ENCODE measurements around the gene RSPRY1. TPM values are rescaled to one million over a fixed set of nuclear protein-coding genes. Genes with fewer than 3 reads are reported as not detected.
"Not testable (repeated sequence)": the region's sequence is repeated elsewhere in the genome, so short reads cannot be mapped to it uniquely, and the experiment has no call there.

The RSPRY1 gene
- total and polyA plus RNA-seq, 2 donors from 2014 or later, result 14.4 to 32.2 TPM

DNA sequence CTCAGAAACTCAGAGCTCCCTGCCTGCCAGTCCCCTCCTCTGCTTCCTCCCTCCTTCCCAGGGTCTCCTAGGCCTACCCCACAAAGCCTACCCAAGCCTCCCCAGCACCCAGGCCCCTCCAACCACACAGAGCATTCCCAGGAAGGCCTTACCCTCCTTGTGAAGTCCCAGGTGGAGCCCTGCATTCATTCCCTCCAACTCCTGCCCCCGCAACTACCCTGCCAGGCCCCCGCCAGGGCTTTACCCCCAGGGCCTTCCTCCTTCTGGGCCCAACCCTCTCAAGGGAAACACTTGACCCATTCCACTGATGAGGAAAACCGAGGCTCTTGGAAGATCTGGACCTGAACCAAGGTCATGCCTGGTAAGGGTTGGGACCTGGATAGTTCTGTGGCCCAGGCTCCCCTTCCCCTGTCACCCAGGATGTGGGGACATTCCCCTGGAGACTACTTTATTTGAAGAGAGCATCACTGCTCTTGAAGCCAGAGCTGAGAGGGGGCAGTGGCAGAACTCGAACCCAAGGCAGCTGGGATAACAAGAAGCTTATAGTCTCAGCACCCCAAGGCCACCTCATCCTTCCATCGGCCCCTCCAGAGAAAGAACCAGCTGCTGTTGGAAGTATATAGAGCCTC is 85.9 kb downstream of the RSPRY1 start:
- H3K4me1 ChIP-seq (ENCODE audit: control insufficient read depth in 2 of 3, insufficient read depth in 2 of 3, low read depth in 1 of 3, low read length in 3 of 3), result peaks cover 1 to 25% (median 14%) of the 10 kb centered on the region in 3 donors
- intact Hi-C loops (cut with DNase I), result no loop called here
- H3K9me3 ChIP-seq (ENCODE audit: control insufficient read depth in 2 of 3, insufficient read depth in 1 of 3, low read length in 3 of 3), result no peaks in the 10 kb centered on the region
- DNase-seq (peak in 1 of 5 donors; percentile 55), FAIRE-seq (no peak)
- H3K36me3 ChIP-seq (ENCODE audit: control insufficient read depth in 2 of 3, insufficient read depth in 3 of 3, low read length in 3 of 3), result no peaks in the 10 kb centered on the region
- no peak overlapping the region for H3K27ac ChIP-seq (ENCODE audit: low read depth in 2 of 2, low read length in 2 of 2)
- H3K9ac ChIP-seq (ENCODE audit: low read length in 3 of 3), result no peak overlapping the region
- TF ChIP-seq, protein P1, sequence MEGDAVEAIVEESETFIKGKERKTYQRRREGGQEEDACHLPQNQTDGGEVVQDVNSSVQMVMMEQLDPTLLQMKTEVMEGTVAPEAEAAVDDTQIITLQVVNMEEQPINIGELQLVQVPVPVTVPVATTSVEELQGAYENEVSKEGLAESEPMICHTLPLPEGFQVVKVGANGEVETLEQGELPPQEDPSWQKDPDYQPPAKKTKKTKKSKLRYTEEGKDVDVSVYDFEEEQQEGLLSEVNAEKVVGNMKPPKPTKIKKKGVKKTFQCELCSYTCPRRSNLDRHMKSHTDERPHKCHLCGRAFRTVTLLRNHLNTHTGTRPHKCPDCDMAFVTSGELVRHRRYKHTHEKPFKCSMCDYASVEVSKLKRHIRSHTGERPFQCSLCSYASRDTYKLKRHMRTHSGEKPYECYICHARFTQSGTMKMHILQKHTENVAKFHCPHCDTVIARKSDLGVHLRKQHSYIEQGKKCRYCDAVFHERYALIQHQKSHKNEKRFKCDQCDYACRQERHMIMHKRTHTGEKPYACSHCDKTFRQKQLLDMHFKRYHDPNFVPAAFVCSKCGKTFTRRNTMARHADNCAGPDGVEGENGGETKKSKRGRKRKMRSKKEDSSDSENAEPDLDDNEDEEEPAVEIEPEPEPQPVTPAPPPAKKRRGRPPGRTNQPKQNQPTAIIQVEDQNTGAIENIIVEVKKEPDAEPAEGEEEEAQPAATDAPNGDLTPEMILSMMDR (IDR thresholded peaks at IDR 0.05; ENCODE audit: borderline replicate concordance, extremely low read depth, insufficient read depth), result no peak
- no peaks in the 10 kb centered on the region for H3K27me3 ChIP-seq (ENCODE audit: control insufficient read depth, insufficient read depth, low read length)
- no peak overlapping the region for H3K4me3 ChIP-seq (ENCODE audit: low read length in 3 of 3)

DNA sequence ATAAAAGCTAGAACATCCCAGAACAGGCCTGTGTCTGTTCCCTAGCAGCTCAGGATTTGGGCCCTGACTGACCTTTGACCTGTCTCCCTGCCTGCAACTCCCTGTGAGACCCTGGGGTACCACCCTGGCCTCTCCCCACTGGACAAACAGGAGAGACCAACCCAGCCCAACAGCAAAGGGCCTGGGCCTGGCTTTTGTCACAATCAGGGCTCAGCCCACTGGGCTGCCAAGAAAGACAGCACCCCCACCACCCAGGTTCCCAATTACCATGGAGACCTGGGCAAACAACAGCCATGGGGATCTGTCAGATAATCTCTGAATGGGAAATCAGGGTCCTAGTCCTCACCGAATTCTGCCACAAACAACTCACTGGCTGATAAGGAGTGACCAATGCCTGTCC is 87.2 kb downstream of the RSPRY1 start:
- TF ChIP-seq, protein P1 (IDR thresholded peaks at IDR 0.05; ENCODE audit: borderline replicate concordance, extremely low read depth, insufficient read depth), result no peak
- Histone ChIP-seq H3K4me1 (ENCODE audit: control insufficient read depth in 2 of 3, insufficient read depth in 2 of 3, low read depth in 1 of 3, low read length in 3 of 3) (peaks cover 0 to 15% (median 7%) of the 10 kb centered on the region in 3 donors), H3K27ac (ENCODE audit: low read depth in 2 of 2, low read length in 2 of 2) (no peak overlapping the region), H3K4me3 (ENCODE audit: low read length in 3 of 3) (no peak overlapping the region), H3K9me3 (ENCODE audit: control insufficient read depth in 2 of 3, insufficient read depth in 1 of 3, low read length in 3 of 3) (no peaks in the 10 kb centered on the region), H3K27me3 (ENCODE audit: control insufficient read depth, insufficient read depth, low read length) (no peaks in the 10 kb centered on the region), H3K9ac (ENCODE audit: low read length in 3 of 3) (no peak overlapping the region), H3K36me3 (ENCODE audit: control insufficient read depth in 2 of 3, insufficient read depth in 3 of 3, low read length in 3 of 3) (no peaks in the 10 kb centered on the region)
- peak in 1 of 5 donors; percentile 43 for DNase-seq
- intact Hi-C loops (cut with DNase I), result no loop called here
- no peak for FAIRE-seq

DNA sequence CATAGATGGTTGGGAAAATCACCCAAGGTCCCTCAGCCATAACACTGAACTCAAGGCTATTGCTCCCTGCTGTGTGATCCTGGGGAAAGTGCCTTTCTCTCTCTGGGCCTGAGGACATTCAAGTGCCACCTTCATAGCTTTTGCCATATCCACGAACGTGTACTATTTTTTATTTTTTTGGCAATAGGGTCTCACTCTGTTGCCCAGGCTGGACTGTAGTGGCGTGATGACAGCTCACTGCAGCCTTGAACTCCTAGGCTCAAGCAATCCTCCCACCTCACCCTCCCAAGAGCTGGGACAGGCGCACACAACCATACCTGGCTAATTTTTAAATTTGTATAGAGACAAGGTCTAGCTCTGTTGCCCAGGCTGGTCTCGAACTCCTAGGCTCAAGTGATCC is 87.7 kb downstream of the RSPRY1 start:
- intact Hi-C loops (cut with DNase I), result no loop called here
- no peak for FAIRE-seq

DNA sequence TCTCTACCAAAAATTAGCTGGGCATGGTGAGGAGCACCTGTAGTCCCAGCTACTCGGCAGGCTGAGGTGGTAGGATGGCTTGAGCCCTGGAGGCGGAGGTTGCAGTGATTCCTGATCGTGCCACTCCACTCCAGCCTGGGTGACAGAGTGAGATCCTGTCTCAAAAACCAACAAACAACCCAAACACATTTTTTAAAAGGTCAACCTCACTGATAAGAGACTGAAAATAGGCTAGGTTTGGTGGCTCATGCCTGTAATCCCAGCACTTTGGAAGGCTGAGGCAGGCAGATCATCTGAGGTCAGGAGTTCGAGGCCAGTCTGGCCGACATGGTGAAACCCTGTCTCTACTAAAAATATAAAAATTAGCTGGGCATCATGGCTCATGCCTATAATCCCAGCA is 89.8 kb downstream of the RSPRY1 start:
- DNase-seq; H3K27ac ChIP-seq (ENCODE audit: low read depth in 2 of 2, low read length in 2 of 2); H3K36me3 ChIP-seq (ENCODE audit: control insufficient read depth in 2 of 3, insufficient read depth in 3 of 3, low read length in 3 of 3); intact Hi-C loops (cut with DNase I); H3K9ac ChIP-seq (ENCODE audit: low read length in 3 of 3); H3K4me3 ChIP-seq (ENCODE audit: low read length in 3 of 3); FAIRE-seq; H3K9me3 ChIP-seq (ENCODE audit: control insufficient read depth in 2 of 3, insufficient read depth in 1 of 3, low read length in 3 of 3); H3K27me3 ChIP-seq (ENCODE audit: control insufficient read depth, insufficient read depth, low read length); H3K4me1 ChIP-seq (ENCODE audit: control insufficient read depth in 2 of 3, insufficient read depth in 2 of 3, low read depth in 1 of 3, low read length in 3 of 3): not testable (repeated sequence)

More for the DNA sequence above, 87.7 kb downstream of the RSPRY1 start:
- TF ChIP-seq, protein P1 (IDR thresholded peaks at IDR 0.05; ENCODE audit: borderline replicate concordance, extremely low read depth, insufficient read depth), result no peak
- peaks cover 0 to 12% (median 6%) of the 10 kb centered on the region in 3 donors for H3K4me1 ChIP-seq (ENCODE audit: control insufficient read depth in 2 of 3, insufficient read depth in 2 of 3, low read depth in 1 of 3, low read length in 3 of 3)
- no peak overlapping the region for H3K4me3 ChIP-seq (ENCODE audit: low read length in 3 of 3)
- H3K9ac ChIP-seq (ENCODE audit: low read length in 3 of 3), result no peak overlapping the region
- H3K9me3 ChIP-seq (ENCODE audit: control insufficient read depth in 2 of 3, insufficient read depth in 1 of 3, low read length in 3 of 3), result no peaks in the 10 kb centered on the region
- H3K36me3 ChIP-seq (ENCODE audit: control insufficient read depth in 2 of 3, insufficient read depth in 3 of 3, low read length in 3 of 3), result no peaks in the 10 kb centered on the region
- DNase-seq, result no peak
- H3K27ac ChIP-seq (ENCODE audit: low read depth in 2 of 2, low read length in 2 of 2), result no peak overlapping the region
- H3K27me3 ChIP-seq (ENCODE audit: control insufficient read depth, insufficient read depth, low read length), result no peaks in the 10 kb centered on the region
